ENCODE measurements around the gene TAGLN.

Gene TAGLN

GRCh38 chr11:117214404-117215110, 15.4 kb downstream of the TAGLN start:
- no peak for DNase-seq (ENCODE audit: low read depth)

- DNase-seq (ENCODE audit: low read depth): no peak
These were observed 18.2 kb downstream of the TAGLN start for GRCh38 chr11:117217141-117218084.

- no peak for DNase-seq (ENCODE audit: low read depth)
These were observed 19.2 kb downstream of the TAGLN start for GRCh38 chr11:117218133-117218915.

- no peak for DNase-seq (ENCODE audit: low read depth)
These were observed 19.8 kb downstream of the TAGLN start for GRCh38 chr11:117219001-117219400.

GRCh38 chr11:117219455-117219854, 20.3 kb downstream of the TAGLN start:
- DNase-seq (ENCODE audit: low read depth): no peak

GRCh38 chr11:117219995-117220394, 20.8 kb downstream of the TAGLN start:
- DNase-seq (ENCODE audit: low read depth): no peak

GRCh38 chr11:117220568-117220967, 21.4 kb downstream of the TAGLN start:
- no peak for DNase-seq (ENCODE audit: low read depth)

GRCh38 chr11:117220999-117221774, 22.0 kb downstream of the TAGLN start:
- DNase-seq (ENCODE audit: low read depth): no peak

- no peak for DNase-seq (ENCODE audit: low read depth)
These were observed 22.8 kb downstream of the TAGLN start for GRCh38 chr11:117221775-117222517.

GRCh38 chr11:117222991-117223740, 24.0 kb downstream of the TAGLN start:
- DNase-seq (ENCODE audit: low read depth): no peak

- no peak for DNase-seq (ENCODE audit: low read depth)
These were observed 24.8 kb downstream of the TAGLN start for GRCh38 chr11:117223741-117224689.

GRCh38 chr11:117225553-117226170, 26.5 kb downstream of the TAGLN start:
- no peak for DNase-seq (ENCODE audit: low read depth)

GRCh38 chr11:117226388-117227385, 27.5 kb downstream of the TAGLN start:
- no peak for DNase-seq (ENCODE audit: low read depth)

GRCh38 chr11:117228091-117228490, 28.9 kb downstream of the TAGLN start:
- DNase-seq (ENCODE audit: low read depth): no peak

GRCh38 chr11:117229411-117229810, 30.2 kb downstream of the TAGLN start:
- no peak for DNase-seq (ENCODE audit: low read depth)

GRCh38 chr11:117229931-117230285, 30.7 kb downstream of the TAGLN start:
- no peak for DNase-seq (ENCODE audit: low read depth)

GRCh38 chr11:117230286-117230961, 31.3 kb downstream of the TAGLN start:
- no peak for DNase-seq (ENCODE audit: low read depth)

All from activated T-helper 1 cell treated with Interleukin-2 at 50 U/mL for 16 hours (primary cell).